Measurements from ENCODE around the gene CANX.

CANX gene

GRCh38 chr5:179749857-179750508, 51.2 kb downstream of the CANX start:
- no peak for DNase-seq

DNA sequence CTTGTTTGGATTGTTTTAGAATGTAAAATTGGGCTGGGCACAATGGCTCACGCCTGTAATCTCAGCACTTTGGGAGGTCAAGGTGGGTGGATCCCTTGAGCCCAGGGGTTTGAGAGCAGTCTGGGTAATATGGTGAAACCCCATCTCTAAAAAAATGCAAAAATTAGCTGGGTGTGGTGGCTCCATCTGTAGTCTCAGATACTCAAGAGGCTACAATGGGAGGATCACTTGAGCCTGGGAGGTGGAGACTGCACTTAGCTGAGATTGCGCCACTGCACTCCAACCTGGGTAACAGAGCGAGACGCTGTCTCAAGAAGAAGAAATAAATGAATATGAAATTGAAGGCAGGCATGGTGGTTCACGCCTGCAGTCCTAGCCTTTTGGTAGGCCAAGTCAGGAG, 55.2 kb downstream of the CANX start:
- DNase-seq: no peak

GRCh38 chr5:179755022-179755421, 56.3 kb downstream of the CANX start:
- DNase-seq: no peak

- DNase-seq: no peak
These were observed 60.2 kb downstream of the CANX start for GRCh38 chr5:179758955-179759354.

DNA sequence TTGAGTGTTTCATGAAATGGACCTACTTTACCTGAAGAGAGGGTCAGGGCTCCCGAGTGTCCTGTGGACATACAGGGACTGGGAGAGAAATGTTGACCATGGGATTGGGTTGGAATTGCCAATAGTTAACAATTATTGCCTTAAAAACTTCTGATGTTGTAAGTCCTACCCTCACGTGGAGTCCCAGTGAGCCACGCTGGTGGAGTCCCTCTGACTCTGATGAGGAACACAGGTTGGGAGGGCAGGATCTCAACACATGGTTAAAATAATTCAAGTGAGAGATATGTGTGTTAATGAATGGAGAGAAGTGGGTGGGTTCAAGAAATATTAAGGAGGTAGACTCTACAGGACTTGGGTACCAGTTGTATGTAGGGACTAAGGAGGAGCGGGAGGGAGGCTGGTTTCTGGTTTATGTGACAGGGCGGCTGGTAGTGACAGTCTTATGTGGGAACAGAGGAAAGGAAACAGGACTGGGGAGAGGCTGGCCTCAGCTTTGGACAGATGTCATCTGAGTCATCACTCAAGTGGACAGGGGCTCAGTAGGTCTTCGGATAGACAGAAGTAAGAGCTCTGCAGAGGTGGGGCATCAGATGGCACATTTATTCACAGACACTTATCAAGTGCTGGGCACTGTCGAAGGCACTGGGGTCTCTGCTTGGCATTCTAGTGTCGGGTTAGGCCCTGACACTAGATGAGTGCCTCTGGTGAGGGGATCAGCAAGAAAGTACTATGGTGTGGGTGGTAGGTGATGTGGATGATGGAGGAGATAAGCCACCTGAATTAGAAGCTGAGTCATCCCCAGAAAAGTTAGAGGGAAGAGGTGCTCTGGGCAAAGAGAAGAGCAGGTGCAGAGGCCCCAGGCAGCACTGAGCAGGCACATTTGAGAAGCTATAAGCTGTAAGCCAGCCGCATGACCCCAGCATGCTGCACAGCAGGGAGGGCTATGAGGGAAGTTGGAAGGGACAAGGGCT, 61.1 kb downstream of the CANX start:
- peak in 1 of 56 donors; percentile 19 for DNase-seq

GRCh38 chr5:179762079-179762780, 63.5 kb downstream of the CANX start:
- DNase-seq: peak in 1 of 56 donors; percentile 7

- DNase-seq: no peak
These were observed 64.0 kb downstream of the CANX start for GRCh38 chr5:179762781-179763176.

GRCh38 chr5:179763215-179763945, 64.6 kb downstream of the CANX start:
- DNase-seq: peak in 30 of 56 donors; percentile 6 to 74 (median 26)

DNA sequence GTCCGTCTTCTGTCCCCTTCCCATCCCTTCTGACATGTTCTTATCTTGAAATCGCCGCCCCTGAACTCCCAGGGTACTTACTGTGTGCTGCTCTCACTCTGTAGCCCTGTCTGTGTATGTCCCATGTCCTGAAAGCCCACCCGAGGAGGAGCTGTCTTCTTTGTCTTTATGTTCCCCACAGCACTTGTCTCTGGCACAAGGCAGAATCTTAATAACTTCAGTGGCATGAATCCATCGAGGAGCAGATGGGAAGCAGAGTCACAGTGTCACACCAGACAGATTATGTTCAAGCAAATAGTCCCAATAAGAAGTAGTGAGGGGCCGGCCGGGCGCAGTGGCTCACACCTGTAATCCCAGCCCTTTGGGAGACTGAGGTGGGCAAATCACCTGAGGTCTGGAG, 65.3 kb downstream of the CANX start:
- DNase-seq: no peak

GRCh38 chr5:179765400-179765799, 66.6 kb downstream of the CANX start:
- DNase-seq: no peak

GRCh38 chr5:179766021-179766725, 67.4 kb downstream of the CANX start:
- DNase-seq: peak in 1 of 56 donors; percentile 17

- DNase-seq: no peak
These were observed 68.1 kb downstream of the CANX start for GRCh38 chr5:179766726-179767455.

DNA sequence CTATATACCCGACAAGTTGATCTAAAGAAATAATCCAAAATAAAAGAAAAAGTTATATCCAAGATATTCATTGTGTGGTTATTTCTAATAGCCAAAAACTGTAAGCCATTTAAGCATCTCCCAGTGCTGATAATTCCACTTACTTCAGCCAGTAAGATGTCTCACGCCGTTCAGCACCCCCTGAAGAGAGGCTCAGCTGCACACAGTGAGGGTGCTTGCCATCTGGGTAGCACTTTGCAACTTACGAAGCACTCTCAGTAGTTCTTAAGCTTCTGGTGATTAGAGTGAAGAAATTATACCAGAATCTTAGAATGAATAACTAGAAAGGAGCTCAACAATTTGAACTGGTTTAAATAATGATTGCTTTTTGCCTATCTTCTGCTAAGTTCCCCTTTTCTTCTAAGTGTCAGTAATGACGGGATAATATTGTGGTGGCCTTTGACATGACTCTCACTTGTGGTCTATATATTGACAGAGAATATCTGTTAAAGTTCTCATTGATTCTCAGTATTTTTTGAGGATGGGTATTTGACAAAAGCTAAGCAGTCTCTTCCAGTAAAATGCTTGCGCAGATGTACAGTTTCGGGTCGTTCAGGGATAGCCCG, 68.8 kb downstream of the CANX start:
- no peak for DNase-seq

DNA sequence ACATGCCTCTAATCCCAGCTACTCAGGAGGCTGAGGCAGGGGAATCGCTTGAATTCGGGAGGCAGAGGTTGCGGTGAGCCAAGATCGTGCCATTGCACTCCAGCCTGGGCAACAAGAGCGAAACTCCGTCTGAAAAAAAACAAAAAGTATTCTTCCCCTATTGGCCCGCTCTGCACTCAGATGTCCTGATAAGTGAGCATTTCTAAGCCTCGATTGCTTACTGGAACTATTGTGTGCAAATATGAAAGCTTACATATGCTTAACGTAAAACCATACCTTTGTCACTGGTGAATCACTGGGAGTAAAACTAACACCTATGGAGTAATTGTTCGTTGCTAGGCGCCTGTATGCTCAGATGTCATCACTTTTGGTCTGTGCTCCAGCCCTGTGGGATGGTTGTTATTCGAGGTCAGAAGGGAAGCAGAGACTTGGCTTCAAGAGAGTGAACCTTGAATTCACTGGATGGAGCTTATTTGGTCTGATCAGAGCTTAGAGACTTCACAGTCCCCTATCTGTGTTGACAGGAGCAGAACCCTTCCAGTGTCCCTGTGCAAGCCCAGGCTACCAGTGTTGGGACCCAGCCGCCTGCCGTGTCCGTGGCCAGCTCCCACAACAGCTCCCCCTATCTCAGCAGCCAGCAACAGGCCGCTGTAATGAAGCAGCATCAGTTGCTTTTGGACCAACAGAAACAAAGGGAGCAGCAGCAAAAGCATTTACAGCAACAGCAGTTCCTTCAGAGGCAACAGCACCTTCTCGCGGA, 69.7 kb downstream of the CANX start:
- DNase-seq: no peak

DNA sequence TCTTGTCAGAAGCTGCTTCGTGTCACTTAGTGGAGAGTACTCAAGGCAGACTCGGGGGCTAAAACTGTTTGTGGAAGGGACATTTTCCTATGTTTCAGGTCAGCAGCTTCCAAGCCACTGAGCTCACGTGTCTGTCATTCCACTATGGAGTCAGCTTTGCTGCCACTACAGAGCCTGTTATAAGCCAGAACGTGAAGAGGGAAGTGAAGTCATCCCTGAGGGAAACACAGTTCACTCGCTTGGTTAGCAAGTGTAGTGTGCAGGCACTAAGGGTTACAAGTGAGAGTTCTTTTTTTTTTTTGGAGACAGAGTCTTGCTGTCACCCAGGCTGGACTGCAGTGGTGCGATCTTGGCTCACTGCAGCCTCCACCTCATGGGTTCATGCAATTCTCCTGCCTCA, 70.5 kb downstream of the CANX start:
- no peak for DNase-seq

GRCh38 chr5:179769796-179770195, 71.0 kb downstream of the CANX start:
- no peak for DNase-seq

- DNase-seq: no peak
These were observed 72.6 kb downstream of the CANX start for GRCh38 chr5:179771311-179771895.

DNA sequence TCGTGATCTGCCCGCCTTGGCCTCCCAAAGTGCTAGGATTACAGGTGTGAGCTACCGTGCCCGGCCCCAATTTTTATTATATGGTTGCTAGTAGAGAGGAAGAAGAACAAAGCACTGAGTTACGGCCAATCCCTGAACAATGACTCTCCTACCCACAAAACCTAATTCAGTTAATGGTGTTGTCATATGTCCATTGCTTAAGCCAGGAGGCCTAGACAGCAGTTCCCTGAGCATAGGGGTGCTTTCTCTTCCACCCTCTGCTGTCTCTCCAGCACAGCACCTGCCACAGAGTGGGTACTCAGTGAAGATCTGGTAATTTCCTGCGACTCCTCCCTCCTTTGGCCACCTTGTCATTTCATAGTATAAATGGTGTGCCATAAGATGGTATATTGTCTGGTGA, 73.6 kb downstream of the CANX start:
- DNase-seq: no peak

All from nucleus accumbens (tissue), 56 donors.